NCI-H1417 (cell line): ENCODE measurements around the gene TEX48.

Source experiments
- DNase-seq, 3 experiments: peaks; one replicate each; lab custom pipeline; 2025; lab: John Stamatoyannopoulos, UW

The TEX48 gene

GRCh38 chr9:114621561-114621960 is 60.4 kb downstream of the TEX48 start:
- no peak for DNase-seq

DNA sequence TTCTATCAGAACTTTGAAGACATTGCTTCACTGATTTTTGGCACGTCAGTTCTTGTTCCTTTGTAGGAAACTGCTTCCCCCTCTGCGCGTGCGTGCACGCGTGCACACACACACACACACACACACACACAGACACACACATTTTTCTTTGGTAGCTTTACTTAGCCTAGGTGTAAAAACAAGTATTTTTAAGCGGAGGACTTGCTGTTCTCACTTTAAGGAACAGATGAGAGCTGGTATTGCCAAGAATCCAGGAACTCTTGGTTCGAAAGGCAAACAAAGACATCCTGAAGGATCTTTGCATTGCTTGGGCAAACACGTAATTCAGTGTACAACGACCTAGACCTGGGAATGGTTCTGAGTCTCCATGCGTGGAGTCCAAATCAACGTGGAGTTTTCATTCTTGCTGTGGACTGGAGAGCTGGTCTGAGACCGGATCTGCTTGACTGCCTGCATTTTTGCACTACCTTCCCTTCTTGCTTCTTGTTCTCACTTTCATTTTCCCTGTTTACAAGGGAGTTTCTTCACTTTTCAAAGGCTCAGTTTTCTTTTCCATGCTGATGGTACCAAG is 62.7 kb downstream of the TEX48 start:
- DNase-seq: no peak

- DNase-seq: peak in 1 of 3 experiments; percentile 35
These were observed 65.1 kb downstream of the TEX48 start for GRCh38 chr9:114616684-114617520.
